ENCODE data around the gene ITPRIP. TPM values are rescaled to one million over a fixed set of nuclear protein-coding genes. Genes with fewer than 3 reads are reported as not detected.

The ITPRIP gene
- total RNA-seq, 1 donor from 2014 or later: 37.0 TPM

DNA sequence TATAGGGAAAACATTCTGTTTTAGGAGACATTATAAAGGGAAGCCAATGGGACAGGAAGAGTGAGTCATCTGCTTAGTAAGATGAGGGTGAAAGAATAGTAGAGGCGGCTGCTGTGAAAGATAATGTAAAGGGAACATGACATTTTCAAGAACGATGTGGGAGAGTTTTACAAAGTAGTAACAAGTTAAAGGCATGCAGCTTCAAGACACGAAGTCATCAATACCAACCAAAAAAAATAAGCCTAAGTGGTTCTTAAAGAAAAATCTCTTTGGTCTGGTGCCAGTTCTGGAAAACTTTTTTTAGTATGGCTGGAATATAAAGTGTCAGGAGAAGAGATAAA, 77.5 kb downstream of the ITPRIP start:
- H3K27ac ChIP-seq: peak overlapping the region; percentile 25
- H3K4me3 ChIP-seq: no peak overlapping the region
- H3K36me3 ChIP-seq: peaks cover 87% of the 10 kb centered on the region
- no peaks in the 10 kb centered on the region for H3K27me3 ChIP-seq (ENCODE audit: low read depth)
- peaks cover 55% of the 10 kb centered on the region for H3K4me1 ChIP-seq
- no peak for TF ChIP-seq CTCF (IDR thresholded peaks at IDR 0.05)
- H3K9me3 ChIP-seq: no peaks in the 10 kb centered on the region
- intact Hi-C loops (cut with DNase I): no loop called here
- ATAC-seq: no peak
- no peak for DNase-seq

DNA sequence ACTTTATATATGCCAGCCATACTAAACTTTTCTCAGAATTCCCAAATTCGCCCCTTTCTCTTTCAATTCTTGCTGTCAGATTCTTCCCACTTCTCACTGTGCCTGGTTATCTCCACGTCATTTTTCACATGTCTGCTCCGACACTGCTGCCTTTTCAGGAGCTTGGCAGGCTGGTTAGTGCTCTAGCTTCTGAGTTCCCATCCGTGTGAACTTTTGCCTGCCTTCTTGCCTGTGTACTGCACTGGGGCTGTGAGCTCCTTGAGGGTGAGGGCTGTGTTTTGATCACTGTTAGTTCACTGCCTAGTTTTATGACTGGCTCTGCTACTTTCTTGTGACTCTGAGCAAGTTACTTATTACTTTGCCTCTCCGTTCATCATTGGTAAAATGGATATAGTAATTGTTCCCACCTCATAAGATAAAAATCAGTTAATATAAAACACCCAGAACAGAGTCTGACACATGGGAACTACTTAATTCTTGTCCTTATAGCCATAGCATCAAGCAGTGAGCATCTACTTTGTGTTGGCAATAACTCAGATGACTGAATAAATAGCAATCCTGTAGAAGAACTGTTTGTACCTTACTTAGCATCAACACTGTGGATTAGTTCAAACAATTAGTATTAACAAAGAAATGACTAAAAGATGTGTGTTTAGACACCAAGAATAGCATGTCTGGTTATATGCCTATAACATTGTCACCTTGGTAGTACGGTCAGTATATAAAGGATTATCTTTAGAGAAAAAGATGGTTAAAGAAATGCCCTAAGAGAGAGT, 78.1 kb downstream of the ITPRIP start:
- Histone ChIP-seq H3K27me3 (ENCODE audit: low read depth) (no peaks in the 10 kb centered on the region), H3K36me3 (peaks cover 81% of the 10 kb centered on the region), H3K4me3 (no peak overlapping the region), H3K27ac (peak overlapping the region; percentile 25), H3K9me3 (no peaks in the 10 kb centered on the region), H3K4me1 (peaks cover 56% of the 10 kb centered on the region)
- ATAC-seq: no peak
- intact Hi-C loops (cut with DNase I): no loop called here
- no peak for TF ChIP-seq CTCF (IDR thresholded peaks at IDR 0.05)
- no peak for DNase-seq

Small RNAs within 50 kb of the gene (microRNA-seq; reads per million reads assigned to microRNA genes)
- not detected for gene MIR4482 (ENCODE audit: borderline number of aligned reads)

Other genes with a start within 250 kb of the ITPRIP start
- 7.4 TPM for gene SFR1, start 216.3 kb downstream of the ITPRIP start, total RNA-seq
- gene CFAP43, start 106.1 kb downstream of the ITPRIP start, total RNA-seq: 12.9 TPM
- gene GSTO1, start 83.6 kb downstream of the ITPRIP start, total RNA-seq: 133 TPM
- gene GSTO2, start 69.3 kb downstream of the ITPRIP start, total RNA-seq: 7.8 TPM
- 1.1 TPM for gene CFAP58, start 15.4 kb upstream of the ITPRIP start, total RNA-seq